OCI-LY7 (cell line): ENCODE data around the gene SLAMF6.

Experiments used
- CTCF ChIP-seq: fragments of 200-600 bp; sonication (generic); conservative IDR thresholded peaks from 2 replicates; pipeline ENCODE4 v1.5.1; 2014; ENCODE audit warnings: mild to moderate bottlenecking, antibody characterized with exemption, low read length, moderate library complexity, mixed read lengths
- EZH2phosphoT487 ChIP-seq: fragments of 200-600 bp; sonication (generic); IDR thresholded peaks from 2 replicates; pipeline ENCODE4 v1.6.1; 2018; ENCODE audit warnings: low read depth, borderline replicate concordance, mild to moderate bottlenecking, mixed run types, antibody characterized with exemption, low read length, moderate library complexity, mixed read lengths

- TF ChIP-seq CTCF (no peak), EZH2phosphoT487 (no peak)
Measured at GRCh38 chr1:160537714-160538665, 14.9 kb upstream of the SLAMF6 start.
